Epidermal melanocyte (primary cell): Measurements from ENCODE around the gene PNPLA2.
A peak's percentile ranks its signal among the peaks of the same experiment; 100 is the strongest.

ENCODE experiments used
- DNase-seq: peaks from one replicate; pipeline ENCODE4 v3.0.0; 2011; ENCODE audit warnings: low spot score; ENCODE audit not compliant: insufficient read length

Gene PNPLA2

DNA sequence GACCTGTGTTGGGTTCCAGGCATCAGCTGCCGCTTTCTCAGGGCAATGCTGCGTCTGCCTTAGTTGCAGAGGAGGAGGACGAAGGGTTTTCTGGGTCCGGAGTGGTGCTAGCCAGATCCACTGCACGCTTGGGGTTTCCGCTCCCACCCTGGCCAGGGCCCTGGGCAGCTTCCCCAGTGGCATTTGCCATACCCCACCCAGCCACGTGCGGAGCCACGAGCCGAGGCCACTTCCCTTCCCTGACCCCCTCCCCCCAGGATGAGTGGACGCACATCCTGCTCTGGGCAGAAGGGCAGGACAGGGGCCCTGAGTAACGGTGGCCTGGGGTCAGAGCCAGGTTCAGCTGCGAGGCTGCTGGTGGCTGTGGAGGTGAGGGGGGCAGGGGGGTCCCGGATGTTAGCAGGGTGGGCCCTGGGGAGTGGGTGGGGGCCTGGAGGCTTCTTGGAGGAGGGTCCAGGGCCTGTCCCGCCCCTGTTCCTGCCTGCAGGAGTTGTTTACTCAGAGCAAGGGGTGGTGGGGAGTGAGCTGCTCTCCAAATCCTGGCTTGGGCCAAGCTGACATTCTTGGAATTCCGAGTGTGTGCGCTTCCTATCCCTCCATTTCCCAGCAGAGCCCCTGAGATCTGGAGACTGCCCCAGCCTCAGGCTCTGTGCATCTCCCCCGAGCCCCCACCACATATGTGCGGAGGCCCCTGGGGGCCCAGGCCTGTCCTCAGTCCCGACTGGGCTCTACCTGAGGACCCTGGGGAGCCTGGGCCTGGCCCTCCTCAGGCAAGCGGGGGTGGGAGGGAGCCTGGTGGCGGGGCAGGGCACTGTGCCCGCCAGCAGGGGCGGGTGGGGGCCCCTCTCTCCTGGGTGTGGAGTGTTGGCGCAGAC, 25.3 kb downstream of the PNPLA2 start:
- peak; percentile 91 for DNase-seq

- peak; percentile 99 for DNase-seq
These were observed 26.3 kb downstream of the PNPLA2 start for GRCh38 chr11:844693-845644.

DNA sequence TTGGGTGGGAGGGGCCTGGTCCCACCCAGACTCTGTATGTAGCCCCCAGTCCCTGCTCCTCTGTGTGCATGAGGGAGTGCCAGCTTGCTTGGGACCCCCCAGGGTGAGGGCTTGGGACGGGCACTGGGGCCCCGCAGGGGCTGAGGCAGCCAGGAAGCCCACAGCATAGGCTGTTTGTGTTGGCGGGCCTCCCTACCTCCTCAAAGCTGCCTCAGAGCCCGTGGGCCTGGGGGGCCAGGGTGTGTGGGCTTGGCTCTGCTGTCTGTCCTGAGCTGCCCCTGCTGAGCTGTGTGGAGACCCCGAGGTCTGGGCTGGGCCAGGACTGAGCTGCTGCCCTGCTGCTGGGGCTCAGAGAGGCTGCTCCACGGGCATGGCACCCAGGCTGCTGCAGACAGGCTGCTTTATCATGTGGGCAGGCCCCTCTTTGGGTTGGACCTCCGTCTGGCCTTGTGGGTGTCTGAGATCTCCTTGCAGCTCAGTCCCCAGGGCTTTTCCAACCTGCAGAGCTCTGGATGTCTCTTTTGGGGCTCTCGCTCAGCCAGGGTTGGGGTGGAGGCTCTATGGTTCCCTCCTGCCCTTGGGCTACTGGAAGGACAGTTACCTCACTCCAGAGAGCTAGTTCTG, 27.3 kb downstream of the PNPLA2 start:
- DNase-seq, result no peak

GRCh38 chr11:846496-847098, 27.9 kb downstream of the PNPLA2 start:
- no peak for DNase-seq

DNA sequence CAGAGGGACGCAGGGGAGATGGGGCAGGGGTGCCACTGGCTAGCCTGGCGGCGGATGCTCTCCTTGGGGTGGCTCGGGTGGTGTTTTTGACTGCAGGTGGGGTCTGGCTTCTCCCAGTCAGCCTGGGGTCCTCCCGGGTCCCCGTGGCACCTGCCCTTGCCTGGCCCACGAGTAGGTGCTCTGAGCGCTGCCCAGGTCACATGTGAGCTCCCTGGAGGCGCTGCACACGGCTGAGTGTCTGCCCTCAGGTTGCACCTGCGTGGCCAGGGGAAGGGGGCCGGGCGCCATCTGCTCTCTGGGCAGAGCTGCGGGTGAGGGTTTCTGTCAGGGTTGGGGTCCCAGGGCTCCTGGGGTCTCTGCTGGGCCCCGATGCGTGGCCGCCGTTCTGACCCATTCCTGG, 29.2 kb downstream of the PNPLA2 start:
- DNase-seq, result no peak

GRCh38 chr11:848380-848931, 29.7 kb downstream of the PNPLA2 start:
- DNase-seq, result peak; percentile 87

DNA sequence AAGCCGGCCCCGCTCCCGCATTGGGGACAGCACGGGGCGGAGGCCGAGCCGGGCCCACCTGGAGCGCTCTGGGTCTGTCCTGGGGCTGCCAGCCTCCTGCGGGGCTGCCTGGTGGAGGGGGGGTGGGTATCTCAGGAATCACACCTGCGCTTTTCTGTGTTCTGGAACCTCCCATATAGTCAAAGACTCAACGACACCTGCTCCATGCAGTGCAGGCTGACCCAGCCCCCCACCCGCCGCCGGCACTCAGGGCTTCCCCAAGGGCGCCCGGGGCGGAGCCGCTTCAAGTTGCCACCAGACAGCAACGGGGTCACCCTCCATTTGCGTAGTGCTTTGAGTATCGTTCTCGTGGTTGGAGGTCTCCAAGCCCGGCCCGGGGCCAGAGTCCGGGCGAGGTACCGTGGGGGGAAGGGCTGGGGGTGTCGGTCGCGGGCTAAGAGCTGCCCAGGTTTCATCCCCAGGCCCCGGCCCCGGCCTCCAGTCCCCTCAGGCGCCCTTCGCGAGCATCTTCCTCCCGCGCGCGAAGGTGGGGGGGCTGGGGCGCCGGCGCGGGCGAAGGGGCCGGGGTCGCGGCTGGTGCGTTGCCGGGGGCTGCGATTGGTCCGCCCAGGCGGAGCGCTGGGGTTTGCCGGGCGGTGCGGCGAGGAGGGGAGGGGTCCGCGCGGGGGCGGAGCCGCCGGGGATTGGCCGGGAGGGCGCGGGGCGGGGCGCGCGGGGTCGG, 30.6 kb downstream of the PNPLA2 start:
- DNase-seq, result no peak

DNA sequence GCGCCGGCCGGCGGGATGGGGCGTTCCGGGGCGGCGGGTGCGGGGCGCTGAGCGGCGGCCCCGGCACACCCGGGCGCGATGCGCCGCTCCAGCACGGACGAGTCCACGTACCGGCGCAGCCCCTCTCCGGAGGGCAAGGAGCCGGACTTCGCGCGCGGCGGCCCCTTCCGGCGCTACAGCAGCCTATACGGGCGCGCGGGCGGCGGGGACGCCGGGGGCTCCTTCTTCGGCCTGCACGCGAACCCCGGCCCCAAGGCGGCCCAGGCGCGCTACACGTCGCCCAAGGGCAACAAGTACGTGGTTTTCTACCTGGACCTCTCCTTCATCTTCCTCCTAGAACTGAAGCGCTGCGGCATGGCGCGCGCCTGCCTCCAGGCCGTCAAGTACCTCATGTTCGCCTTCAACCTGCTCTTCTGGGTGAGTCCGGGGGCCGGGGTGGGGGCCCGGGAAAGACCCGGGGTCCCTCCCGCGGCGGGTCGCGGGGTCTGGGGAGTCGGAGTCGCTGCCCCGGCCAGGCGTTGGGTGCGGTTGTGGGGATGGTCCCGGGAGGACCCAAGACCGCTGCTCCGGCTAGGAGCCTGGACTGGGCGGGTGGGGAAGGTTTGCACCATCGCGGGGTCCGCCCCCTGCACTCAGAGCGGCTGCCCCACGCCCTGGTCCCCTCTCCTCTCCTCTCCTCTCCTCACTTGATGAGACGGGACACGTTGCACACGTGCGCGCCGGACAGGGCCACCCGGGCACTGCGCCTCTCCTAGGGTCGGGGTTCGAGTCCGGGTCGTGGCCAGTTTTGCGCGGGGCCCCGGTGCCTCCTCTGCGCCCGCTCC, 31.4 kb downstream of the PNPLA2 start:
- DNase-seq, result no peak

DNA sequence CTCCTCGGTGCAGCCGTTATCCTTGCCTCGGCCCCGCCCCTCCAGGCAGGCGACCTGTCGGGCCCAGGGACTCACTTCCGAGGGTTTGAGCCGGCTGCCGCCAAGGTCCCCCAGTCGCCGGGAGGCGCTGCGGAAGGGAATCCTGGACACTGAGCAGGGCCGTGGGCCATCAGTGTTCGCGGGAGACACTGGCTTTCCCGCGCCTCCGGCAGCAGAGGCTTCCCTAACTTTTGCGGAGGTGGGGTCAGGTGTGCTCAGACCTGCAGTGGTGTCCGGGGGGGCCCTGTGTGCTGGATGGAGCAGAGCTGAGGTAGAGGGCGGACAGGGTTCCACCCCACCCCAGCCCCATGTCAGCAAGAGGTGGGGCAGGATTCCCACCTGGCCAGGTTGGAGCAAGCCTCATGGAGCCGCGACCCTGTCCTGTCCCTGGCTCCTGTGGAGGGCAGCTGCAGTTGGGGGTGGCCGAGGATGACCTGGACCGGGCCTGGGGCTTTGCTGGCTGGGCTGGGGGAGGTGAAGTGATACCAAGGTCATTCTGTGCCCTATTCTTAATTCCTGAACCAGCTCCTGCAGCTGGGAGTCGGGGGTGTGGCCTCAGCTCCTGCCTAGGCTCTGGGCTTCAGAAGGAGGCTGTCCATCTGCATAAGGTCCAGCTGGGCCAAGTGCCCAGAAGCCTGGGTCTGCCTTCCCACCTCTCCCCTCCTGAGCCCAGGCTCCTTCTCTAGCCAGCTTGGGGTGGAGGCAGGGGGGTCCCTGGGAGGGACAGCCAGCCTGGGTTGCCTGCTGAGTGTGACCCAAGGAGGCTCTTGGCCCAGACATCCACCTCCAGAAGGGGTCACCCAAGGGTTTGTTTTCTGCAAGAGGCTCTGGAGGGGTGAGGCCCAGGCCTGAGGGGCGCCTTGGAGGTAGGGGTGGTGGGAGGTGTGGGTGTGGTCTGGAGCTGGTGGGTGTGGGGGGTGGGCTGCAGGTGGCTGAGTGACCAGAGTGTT, 32.4 kb downstream of the PNPLA2 start:
- DNase-seq, result no peak

- no peak for DNase-seq
These were observed 34.0 kb downstream of the PNPLA2 start for GRCh38 chr11:852762-853161.

GRCh38 chr11:853682-854448, 35.2 kb downstream of the PNPLA2 start:
- DNase-seq, result no peak

DNA sequence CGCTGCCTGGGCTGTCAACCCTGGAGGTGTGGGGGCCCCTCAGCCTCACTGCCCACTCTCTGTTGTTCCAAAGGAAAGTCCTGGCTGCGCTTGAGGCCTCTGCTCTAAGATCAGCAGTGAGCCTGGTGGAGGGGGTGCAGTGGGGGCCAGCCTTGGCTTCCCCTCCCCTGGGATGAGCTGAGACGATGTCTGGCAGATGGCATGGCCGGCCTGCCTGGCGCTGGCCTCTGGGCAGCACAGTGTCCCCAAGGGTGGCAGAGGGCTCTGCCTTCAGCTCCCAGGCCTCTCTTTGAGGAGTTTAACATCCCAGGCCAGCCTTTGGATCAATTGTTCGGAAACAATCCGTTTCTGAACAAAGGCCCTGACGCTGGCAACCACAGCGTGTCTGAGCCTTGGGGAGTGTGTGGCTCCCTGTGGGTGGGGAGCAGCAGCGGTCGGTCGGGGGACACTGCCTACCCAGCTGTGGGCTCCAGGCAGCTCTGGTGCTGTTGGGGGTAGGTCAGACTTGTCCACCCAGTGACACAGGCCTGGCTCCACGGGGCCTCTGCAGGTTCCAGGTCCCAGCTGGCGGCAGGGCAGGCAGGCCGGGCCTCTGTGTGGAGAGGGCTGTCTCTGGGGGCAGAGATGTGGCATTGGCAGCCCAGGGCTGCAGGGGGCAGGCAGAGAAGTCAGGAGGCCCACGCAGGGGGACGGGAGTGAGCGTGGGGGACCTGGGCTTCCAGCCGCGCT, 36.1 kb downstream of the PNPLA2 start:
- no peak for DNase-seq

GRCh38 chr11:855330-855674, 36.6 kb downstream of the PNPLA2 start:
- DNase-seq, result no peak

DNA sequence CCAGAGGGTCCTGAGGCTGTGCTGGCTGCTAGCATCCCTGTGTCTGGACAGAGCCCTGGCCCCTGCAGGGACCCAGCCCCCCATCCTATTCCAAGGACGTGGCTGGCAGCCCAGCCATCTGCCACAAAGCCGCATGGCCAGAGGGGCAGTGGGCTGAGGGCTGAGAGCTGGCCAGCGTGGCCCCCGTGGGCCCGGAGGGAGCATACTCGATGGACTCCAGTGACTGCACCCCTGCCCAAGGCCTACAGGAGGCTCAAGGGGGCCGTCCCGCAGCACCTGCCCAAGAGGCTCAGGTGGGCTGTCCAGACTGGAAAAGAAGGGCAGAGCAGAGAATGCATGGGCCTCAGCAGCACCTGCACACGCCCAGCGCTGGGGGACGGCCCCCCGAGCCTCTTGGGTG, 37.1 kb downstream of the PNPLA2 start:
- no peak for DNase-seq

GRCh38 chr11:856397-856796, 37.7 kb downstream of the PNPLA2 start:
- DNase-seq, result no peak

- no peak for DNase-seq
These were observed 39.5 kb downstream of the PNPLA2 start for GRCh38 chr11:858053-858761.
